ENCODE measurements around the gene KRT71. TPM values are rescaled to one million over a fixed set of nuclear protein-coding genes. Genes with fewer than 3 reads are reported as not detected.

Gene KRT71
- polyA plus RNA-seq, 1 experiment, result not detected

- ChIA-PET POLR2A (no interaction called here), CTCF (interaction anchor here (0.8 kb wide), 1 partner anchor 450 kb away, joined by 4 read pairs; no protein-coding TSS in a partner anchor)
- H3K36me3 ChIP-seq (ENCODE audit: control insufficient read depth, insufficient read depth, low read length), result no peaks in the 10 kb centered on the region
- DNase-seq (ENCODE audit: low read depth), result no peak
- H3K4me3 ChIP-seq (ENCODE audit: low read depth, low read length), result no peak overlapping the region
- peaks cover 7% of the 10 kb centered on the region for H3K27me3 ChIP-seq (ENCODE audit: control insufficient read depth, insufficient read depth, low read length)
- TF ChIP-seq CTCF (IDR thresholded peaks at IDR 0.05; ENCODE audit: insufficient read depth, low read depth, low read length), result no peak
Measured at GRCh38 chr12:52530905-52531304, 22.0 kb downstream of the KRT71 start.

- ChIA-PET POLR2A (no interaction called here), CTCF (interaction anchor here (0.7 to 0.8 kb wide), 2 partner anchors 158 to 450 kb away, joined by 4 to 5 read pairs; no protein-coding TSS in a partner anchor)
- TF ChIP-seq CTCF (IDR thresholded peaks at IDR 0.05; ENCODE audit: insufficient read depth, low read depth, low read length), result no peak
- Histone ChIP-seq H3K36me3 (ENCODE audit: control insufficient read depth, insufficient read depth, low read length) (no peaks in the 10 kb centered on the region), H3K4me3 (ENCODE audit: low read depth, low read length) (no peak overlapping the region), H3K27me3 (ENCODE audit: control insufficient read depth, insufficient read depth, low read length) (peaks cover 10% of the 10 kb centered on the region)
- DNase-seq (ENCODE audit: low read depth), result no peak
Measured at GRCh38 chr12:52530366-52530765, 22.6 kb downstream of the KRT71 start.

- peaks cover 10% of the 10 kb centered on the region for H3K27me3 ChIP-seq (ENCODE audit: control insufficient read depth, insufficient read depth, low read length)
- POLR2A ChIA-PET, result no interaction called here
- CTCF ChIA-PET, result interaction anchor here (0.7 kb wide), 1 partner anchor 157 kb away, joined by 5 read pairs; no protein-coding TSS in a partner anchor
- no peaks in the 10 kb centered on the region for H3K36me3 ChIP-seq (ENCODE audit: control insufficient read depth, insufficient read depth, low read length)
- no peak for DNase-seq (ENCODE audit: low read depth)
- H3K4me3 ChIP-seq (ENCODE audit: low read depth, low read length), result no peak overlapping the region
- no peak for TF ChIP-seq CTCF (IDR thresholded peaks at IDR 0.05; ENCODE audit: insufficient read depth, low read depth, low read length)
Measured at GRCh38 chr12:52529846-52530245, 23.1 kb downstream of the KRT71 start.

GRCh38 chr12:52529417-52529816 lies 23.5 kb downstream of the KRT71 start:
- CTCF ChIA-PET, result no interaction called here
- Histone ChIP-seq H3K4me3 (ENCODE audit: low read depth, low read length) (no peak overlapping the region), H3K27me3 (ENCODE audit: control insufficient read depth, insufficient read depth, low read length) (peaks cover 10% of the 10 kb centered on the region), H3K36me3 (ENCODE audit: control insufficient read depth, insufficient read depth, low read length) (no peaks in the 10 kb centered on the region)
- no peak for DNase-seq (ENCODE audit: low read depth)
- no peak for TF ChIP-seq CTCF (IDR thresholded peaks at IDR 0.05; ENCODE audit: insufficient read depth, low read depth, low read length)
- POLR2A ChIA-PET, result no interaction called here

- Histone ChIP-seq H3K36me3 (ENCODE audit: control insufficient read depth, insufficient read depth, low read length) (no peaks in the 10 kb centered on the region), H3K4me3 (ENCODE audit: low read depth, low read length) (no peak overlapping the region), H3K27me3 (ENCODE audit: control insufficient read depth, insufficient read depth, low read length) (peaks cover 15% of the 10 kb centered on the region)
- ChIA-PET POLR2A (no interaction called here), CTCF (interaction anchor here (1.1 kb wide), 1 partner anchor 12 kb away, joined by 3 read pairs; no protein-coding TSS in a partner anchor)
- TF ChIP-seq CTCF (IDR thresholded peaks at IDR 0.05; ENCODE audit: insufficient read depth, low read depth, low read length), result no peak
- no peak for DNase-seq (ENCODE audit: low read depth)
Measured at GRCh38 chr12:52528641-52529143, 24.3 kb downstream of the KRT71 start.

All from BJ (cell line).